Ovary (tissue), 9 donors: Measurements from ENCODE around the gene SDK1. TPM values are rescaled to one million over a fixed set of nuclear protein-coding genes. Genes with fewer than 3 reads are reported as not detected.

ENCODE experiments used
- DNase-seq, 5 donors: peaks; one replicate each; pipeline ENCODE4 v3.0.0-alpha.2; 2019 to 2020
- H3K27ac ChIP-seq, 2 donors: fragments of 200-600 bp; one replicate each; pipeline versions ENCODE4 v1.5.1 to v1.8.0; 2019 to 2022
- H3K27me3 ChIP-seq: fragments of 200-600 bp; one replicate; pipeline ENCODE4 v1.8.0; 2022
- H3K36me3 ChIP-seq: fragments of 200-600 bp; sonication (generic); one replicate; pipeline ENCODE4 v1.5.1; 2019
- H3K4me1 ChIP-seq: one replicate; pipeline ENCODE4 v1.8.1; 2013; ENCODE audit warnings: mild to moderate bottlenecking, moderate library complexity; ENCODE audit not compliant: insufficient read depth
- H3K4me3 ChIP-seq: fragments of 200-600 bp; sonication (generic); one replicate; pipeline ENCODE4 v1.5.1; 2017
- H3K9me3 ChIP-seq, 2 donors: fragments of 200-600 bp in 1 of 2; sonication (generic) in 1 of 2; one replicate each; pipeline versions ENCODE4 v1.5.1 to v1.8.1; 2013 to 2019; ENCODE audit warnings: mild to moderate bottlenecking in 1 of 2, moderate library complexity in 1 of 2
- CTCF ChIP-seq, 3 donors: fragments of 450-650 bp in 2 of 3; fragments of 200-600 bp in 1 of 3; IDR thresholded peaks; one replicate each; pipeline versions ENCODE4 v1.5.1 to v1.8.0; 2016 to 2022; ENCODE audit warnings: antibody characterized with exemption in 3 of 3, mild to moderate bottlenecking in 1 of 3
- EP300 ChIP-seq: sonication (generic); formaldehyde crosslinking; IDR thresholded peaks from one replicate; pipeline ENCODE4 v1.6.1; 2017; ENCODE audit warnings: antibody characterized with exemption
- POLR2A ChIP-seq: fragments of 450-650 bp; IDR thresholded peaks from one replicate; pipeline ENCODE4 v1.6.1; 2017; ENCODE audit warnings: antibody characterized with exemption, mild to moderate bottlenecking, moderate library complexity
- WGBS, 3 donors: extraction: QIAGEN DNeasy Blood & Tissue Kit in 1 of 3; methylation state at CpG; one replicate each; pipeline versions ENCODE4 v1.1.5 to v1.1.7; 2013 to 2017; 5-methylcytosine and 5-hydroxymethylcytosine counted together
- intact Hi-C, 4 donors: fragments of 100-400 bp; cut with DNase I; formaldehyde crosslinking; loops; one replicate each; pipeline versions ENCODE4 v1.11.0 to v1.15.1; 2022 to 2023
- polyA plus RNA-seq, 2 donors: library from polyadenylated mRNA; stranded (reverse); fragments of 200-250 nt in 1 of 2; fragments of 350-450 nt in 1 of 2; fragmentation: Illumina TruSeq in 1 of 2; extraction: RNeasy Lipid Tissue Mini Kit (QIAGEN cat#74804) in 1 of 2; gene quantifications; one replicate each; pipeline ENCODE4 v1.2.3, GENCODE V29; 2013 to 2014
- total RNA-seq, 7 donors: library from RNA; depleted of rRNA in 2 of 7; stranded (reverse); fragments of >200 nt in 2 of 7; fragmentation: NEBNext Ultra II Directional in 3 of 7; extraction: Animal tissue kit (Norgen Biotek cat#: 25700) in 3 of 7; gene quantifications; one replicate each; pipeline versions ENCODE4 v1.1.0 to v1.2.4, GENCODE V29; 2016 to 2023
- donor health status: DM: no; HTN: no; CAD: no; lungs with moderate emphysema.
- donor health status: DM: no; HTN: no; CAD: no.
- donor health status: Bipolar disorder and iron deficiency.
- donor health status: DM: yes; HTN: yes; CAD: no.
- donor health status: DM: no; HTN: no; CAD: no.
- donor health status: DM: yes; HTN: yes; CAD: no.

The SDK1 gene
- total and polyA plus RNA-seq, 9 donors, result 1.2 to 13.3 (median 4.4) TPM

- Histone ChIP-seq H3K36me3 (no peaks in the 10 kb centered on the region), H3K4me3 (no peak overlapping the region), H3K9me3 (no peaks in the 10 kb centered on the region), H3K27me3 (no peaks in the 10 kb centered on the region), H3K27ac (no peak overlapping the region), H3K4me1 (no peaks in the 10 kb centered on the region)
- intact Hi-C loops, result no loop called here
- TF ChIP-seq POLR2A (no peak), CTCF (IDR thresholded peaks at IDR 0.05) (no peak), EP300 (no peak)
- WGBS, 3 donors, result 46 to 56% (median 46%) methylated on average over 3 of the region's 3 CpGs
- DNase-seq, result no peak
Observed at GRCh38 chr7:3588341-3588740, 287.3 kb downstream of the SDK1 start.

- 80 to 86% (median 84%) methylated on average over 2 of the region's 2 CpGs for WGBS, 3 donors
- H3K4me1 ChIP-seq, result no peaks in the 10 kb centered on the region
- H3K27ac ChIP-seq, result no peak overlapping the region
- H3K36me3 ChIP-seq, result no peaks in the 10 kb centered on the region
- H3K9me3 ChIP-seq, result no peaks in the 10 kb centered on the region
- H3K27me3 ChIP-seq, result no peaks in the 10 kb centered on the region
- no peak for TF ChIP-seq EP300
- intact Hi-C loops, result no loop called here
- no peak for DNase-seq
- no peak overlapping the region for H3K4me3 ChIP-seq
Observed at GRCh38 chr7:3589752-3590151, 288.7 kb downstream of the SDK1 start.

- TF ChIP-seq EP300, result no peak
- no peak for TF ChIP-seq CTCF (IDR thresholded peaks at IDR 0.05)
- TF ChIP-seq POLR2A, result no peak
- no peaks in the 10 kb centered on the region for H3K4me1 ChIP-seq
- H3K27me3 ChIP-seq, result no peaks in the 10 kb centered on the region
- DNase-seq, result no peak
- H3K36me3 ChIP-seq, result no peaks in the 10 kb centered on the region
- intact Hi-C loops, result no loop called here
- no peak overlapping the region for H3K4me3 ChIP-seq
- WGBS, 3 donors, result 73 to 79% (median 76%) methylated on average over 4 of the region's 4 CpGs
- no peaks in the 10 kb centered on the region for H3K9me3 ChIP-seq
- H3K27ac ChIP-seq, result no peak overlapping the region
Observed at GRCh38 chr7:3591219-3591618, 290.2 kb downstream of the SDK1 start.

GRCh38 chr7:3591944-3592343, 290.9 kb downstream of the SDK1 start:
- H3K4me3 ChIP-seq, result no peak overlapping the region
- H3K27me3 ChIP-seq, result no peaks in the 10 kb centered on the region
- TF ChIP-seq EP300, result no peak
- no peak for TF ChIP-seq POLR2A
- TF ChIP-seq CTCF (IDR thresholded peaks at IDR 0.05), result no peak
- no peak overlapping the region for H3K27ac ChIP-seq
- intact Hi-C loops, result no loop called here
- H3K4me1 ChIP-seq, result no peaks in the 10 kb centered on the region
- no peak for DNase-seq
- no peaks in the 10 kb centered on the region for H3K36me3 ChIP-seq
- no peaks in the 10 kb centered on the region for H3K9me3 ChIP-seq
- 61 to 74% (median 71%) methylated on average over 4 of the region's 4 CpGs for WGBS, 3 donors

DNA sequence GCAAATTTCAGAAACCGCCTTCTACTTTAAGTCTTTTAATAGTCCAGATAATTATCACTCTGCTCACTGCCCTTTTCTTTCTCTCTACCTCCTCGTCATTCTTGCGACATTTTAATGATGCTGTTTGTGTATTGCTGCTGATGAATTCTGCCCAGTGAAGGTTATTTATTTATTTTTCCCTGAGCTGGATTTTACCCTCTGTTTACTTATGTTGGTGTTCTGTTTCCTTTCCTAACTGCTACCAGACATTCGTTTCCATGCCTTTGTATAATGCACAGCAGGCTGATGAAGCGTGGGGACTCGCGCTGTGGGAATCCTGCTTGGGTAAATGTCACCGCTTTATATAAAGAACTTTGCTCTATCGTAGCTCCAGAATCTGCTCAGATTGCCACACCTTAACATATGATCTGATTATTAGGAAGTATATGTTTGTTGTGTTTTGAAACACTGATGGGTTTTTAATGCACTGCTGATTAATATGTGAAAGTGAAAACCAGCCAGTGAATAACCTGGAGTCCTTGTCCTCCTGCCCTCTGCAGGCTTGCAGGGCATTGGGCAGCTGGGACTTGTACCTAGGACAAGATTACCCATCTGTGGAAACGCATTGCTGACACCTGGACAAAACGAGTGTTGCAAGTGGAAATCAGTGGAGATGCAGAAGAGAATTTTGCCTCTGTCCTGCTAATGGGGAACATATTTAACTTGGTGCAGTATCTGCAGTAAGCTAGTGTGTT, 291.5 kb downstream of the SDK1 start:
- H3K9me3 ChIP-seq, result no peaks in the 10 kb centered on the region
- H3K4me1 ChIP-seq, result no peaks in the 10 kb centered on the region
- intact Hi-C loops, result no loop called here
- H3K27me3 ChIP-seq, result no peaks in the 10 kb centered on the region
- TF ChIP-seq EP300 (no peak), POLR2A (no peak), CTCF (IDR thresholded peaks at IDR 0.05) (no peak)
- WGBS, 3 donors, result 55 to 75% (median 67%) methylated on average over 11 of the region's 11 CpGs
- no peak overlapping the region for H3K4me3 ChIP-seq
- no peaks in the 10 kb centered on the region for H3K36me3 ChIP-seq
- DNase-seq, result no peak
- H3K27ac ChIP-seq, result no peak overlapping the region
